AG04450 (cell line): ENCODE measurements around the gene CRLF2. TPM values are rescaled to one million over a fixed set of nuclear protein-coding genes. Genes with fewer than 3 reads are reported as not detected.

Experiments
- CTCF ChIA-PET: fragments of 300-600, 350-600 bp; formaldehyde crosslinking; extraction: SDS; loops from one replicate; lab custom pipeline; 2022; ENCODE audit warnings: antibody characterized with exemption, inconsistent platforms; lab: Charles Lee
- POLR2A ChIA-PET: fragments of 350-600 bp; formaldehyde crosslinking; extraction: SDS; loops from one replicate; lab custom pipeline; 2021; ENCODE audit warnings: antibody characterized with exemption, inconsistent platforms; lab: Yijun Ruan, JAX
- DNase-seq: peaks from one replicate; pipeline ENCODE4 v3.0.0-alpha.2; 2011; ENCODE audit warnings: low read depth, low spot score
- H3K27ac ChIP-seq: one replicate; pipeline ENCODE4 v1.5.1; 2012; ENCODE audit warnings: low read depth, low read length, control low read depth
- H3K27me3 ChIP-seq: one replicate; pipeline ENCODE4 v1.6.0; 2012; ENCODE audit warnings: low read length; ENCODE audit not compliant: control insufficient read depth, insufficient read depth
- H3K4me3 ChIP-seq: 2 replicates; pipeline ENCODE4 v1.5.1; 2011; ENCODE audit warnings: mild to moderate bottlenecking, low read depth, low read length, control low read depth
- H3K9me3 ChIP-seq: 2 replicates; pipeline ENCODE4 v1.5.1; 2012; ENCODE audit warnings: low read length; ENCODE audit not compliant: control insufficient read depth, insufficient read depth
- polyA plus RNA-seq: library from polyadenylated mRNA; depleted of rRNA; stranded (reverse); fragments of >200 nt; gene quantifications from 2 replicates; pipeline ENCODE4 v1.2.3, GENCODE V29; 2011
- TF ChIP-seq, protein P1 (sequence below): IDR thresholded peaks from 2 replicates; pipeline ENCODE4 v1.5.1; 2011; ENCODE audit warnings: low read depth, low read length, control low read depth, inconsistent platforms

Gene CRLF2
- polyA plus RNA-seq, 1 experiment, result not detected

DNA sequence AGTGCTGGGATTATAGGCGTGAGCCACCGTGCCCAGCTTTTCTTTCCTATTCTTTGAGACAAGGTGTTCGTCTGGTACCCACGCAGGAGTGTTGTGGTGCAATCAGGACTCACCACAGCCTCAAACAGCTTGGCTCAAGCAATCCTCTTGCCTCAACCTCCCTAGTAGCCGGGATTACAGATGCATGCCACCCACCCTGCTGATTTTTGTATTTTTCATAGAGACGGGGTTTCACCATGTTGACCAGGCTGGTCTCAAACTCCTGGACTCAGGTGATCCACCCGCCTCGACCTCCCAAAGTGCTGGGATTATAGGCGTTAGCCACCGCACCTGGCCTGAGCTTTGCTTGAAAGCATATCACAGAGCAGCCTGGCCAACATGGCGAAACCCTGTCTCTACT is 1.5 kb upstream of the CRLF2 start:
- H3K9me3 ChIP-seq, result peaks cover 53% of the 10 kb centered on the region
- TF ChIP-seq, protein P1, sequence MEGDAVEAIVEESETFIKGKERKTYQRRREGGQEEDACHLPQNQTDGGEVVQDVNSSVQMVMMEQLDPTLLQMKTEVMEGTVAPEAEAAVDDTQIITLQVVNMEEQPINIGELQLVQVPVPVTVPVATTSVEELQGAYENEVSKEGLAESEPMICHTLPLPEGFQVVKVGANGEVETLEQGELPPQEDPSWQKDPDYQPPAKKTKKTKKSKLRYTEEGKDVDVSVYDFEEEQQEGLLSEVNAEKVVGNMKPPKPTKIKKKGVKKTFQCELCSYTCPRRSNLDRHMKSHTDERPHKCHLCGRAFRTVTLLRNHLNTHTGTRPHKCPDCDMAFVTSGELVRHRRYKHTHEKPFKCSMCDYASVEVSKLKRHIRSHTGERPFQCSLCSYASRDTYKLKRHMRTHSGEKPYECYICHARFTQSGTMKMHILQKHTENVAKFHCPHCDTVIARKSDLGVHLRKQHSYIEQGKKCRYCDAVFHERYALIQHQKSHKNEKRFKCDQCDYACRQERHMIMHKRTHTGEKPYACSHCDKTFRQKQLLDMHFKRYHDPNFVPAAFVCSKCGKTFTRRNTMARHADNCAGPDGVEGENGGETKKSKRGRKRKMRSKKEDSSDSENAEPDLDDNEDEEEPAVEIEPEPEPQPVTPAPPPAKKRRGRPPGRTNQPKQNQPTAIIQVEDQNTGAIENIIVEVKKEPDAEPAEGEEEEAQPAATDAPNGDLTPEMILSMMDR, result no peak
- POLR2A ChIA-PET, result no interaction called here

GRCh38 chrX:1210844-1211243 is 1.6 kb downstream of the CRLF2 start:
- ChIA-PET CTCF (no interaction called here), POLR2A (no interaction called here)
- no peak for DNase-seq
- Histone ChIP-seq H3K27me3 (no peaks in the 10 kb centered on the region), H3K9me3 (peaks cover 38% of the 10 kb centered on the region), H3K4me3 (no peak overlapping the region), H3K27ac (no peak overlapping the region)
- TF ChIP-seq, protein P1, result no peak

More for the DNA sequence above, 1.5 kb upstream of the CRLF2 start:
- Histone ChIP-seq H3K27ac (no peak overlapping the region), H3K27me3 (no peaks in the 10 kb centered on the region), H3K4me3 (no peak overlapping the region)
- no peak for DNase-seq
- CTCF ChIA-PET, result no interaction called here

- no peak overlapping the region for H3K27ac ChIP-seq
- CTCF ChIA-PET, result no interaction called here
- POLR2A ChIA-PET, result no interaction called here
- DNase-seq, result no peak
- TF ChIP-seq, protein P1, result no peak
- no peaks in the 10 kb centered on the region for H3K27me3 ChIP-seq
- H3K9me3 ChIP-seq, result peaks cover 37% of the 10 kb centered on the region; the same call in 1 of the 2 replicates
- H3K4me3 ChIP-seq, result no peak overlapping the region
Observed at GRCh38 chrX:1207496-1208025, 4.9 kb downstream of the CRLF2 start.

DNA sequence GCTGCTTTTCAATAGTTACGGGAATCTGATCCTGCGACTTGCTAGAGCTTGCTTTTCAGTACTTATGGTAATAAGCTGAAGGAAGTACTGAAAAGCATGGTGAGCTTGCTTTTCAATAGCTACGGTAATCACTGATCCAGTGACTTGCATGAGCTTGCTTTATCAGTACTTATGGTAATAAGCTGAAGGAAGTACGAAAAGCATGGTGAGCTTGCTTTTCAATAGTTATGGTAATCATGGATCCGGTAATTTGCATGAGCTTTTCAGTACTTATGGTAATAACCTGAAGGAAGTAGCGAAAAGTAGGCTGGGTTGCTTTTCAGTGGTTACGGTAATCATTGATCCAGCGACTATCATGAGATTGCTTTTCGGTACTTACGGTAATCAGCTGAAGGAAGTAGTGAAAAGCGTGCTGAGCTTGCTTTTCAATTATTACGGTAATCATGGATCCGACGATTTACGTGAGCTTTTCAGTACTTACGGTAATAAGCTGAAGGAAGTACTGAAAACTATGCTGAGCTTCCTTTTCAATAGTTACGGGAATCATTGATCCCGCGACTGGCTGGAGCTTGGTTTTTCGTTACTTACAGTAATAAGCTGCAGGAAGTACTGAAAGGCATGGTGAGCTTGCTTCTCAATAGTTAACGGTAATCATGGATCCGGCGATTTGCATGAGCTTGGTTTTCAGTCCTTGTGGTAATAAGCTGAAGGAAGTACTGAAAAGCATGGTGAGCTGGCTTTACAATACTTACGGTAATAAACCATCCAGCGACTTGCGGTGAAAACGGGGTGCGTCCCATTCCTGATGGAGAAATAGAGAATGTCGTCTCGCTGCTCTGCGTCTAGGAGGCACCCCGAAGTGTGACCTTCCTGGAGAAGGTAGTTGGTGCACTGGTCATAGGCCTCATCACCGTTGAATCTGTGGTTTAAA is 6.5 kb downstream of the CRLF2 start:
- POLR2A ChIA-PET, result no interaction called here
- TF ChIP-seq, protein P1, result no peak
- no peak for DNase-seq
- Histone ChIP-seq H3K9me3 (peaks cover 45% of the 10 kb centered on the region), H3K4me3 (no peak overlapping the region), H3K27ac (no peak overlapping the region), H3K27me3 (no peaks in the 10 kb centered on the region)
- CTCF ChIA-PET, result no interaction called here

DNA sequence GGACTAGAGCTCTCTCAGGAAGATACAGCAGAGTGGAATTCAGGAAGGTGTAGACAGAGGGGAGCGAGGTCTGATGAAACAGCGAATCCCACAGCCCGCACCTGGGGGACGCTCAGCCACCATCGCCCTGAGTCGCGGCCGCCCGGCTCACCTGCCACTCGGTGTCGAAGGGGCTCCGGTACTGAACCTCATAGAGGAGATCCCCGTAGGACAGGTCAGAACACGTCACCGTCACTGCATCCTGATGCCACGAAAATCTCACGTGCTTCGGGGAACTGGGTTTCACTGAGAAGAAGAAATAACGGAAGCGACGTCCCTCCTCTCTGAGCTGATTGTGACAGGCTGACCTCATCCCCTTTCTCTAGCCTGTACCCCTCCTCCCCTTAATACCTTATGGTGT is 10.2 kb downstream of the CRLF2 start:
- POLR2A ChIA-PET, result no interaction called here
- no peak for DNase-seq
- H3K9me3 ChIP-seq, result peaks cover 46% of the 10 kb centered on the region
- H3K27me3 ChIP-seq, result no peaks in the 10 kb centered on the region
- TF ChIP-seq, protein P1, result no peak
- no peak overlapping the region for H3K27ac ChIP-seq
- H3K4me3 ChIP-seq, result no peak overlapping the region
- CTCF ChIA-PET, result no interaction called here
